ENCODE measurements around the gene KCNC1.

GRCh38 chr11:17812865-17813187 is 78.2 kb downstream of the KCNC1 start:
- no peak for TF ChIP-seq POLR2AphosphoS5 (IDR thresholded peaks at IDR 0.05; ENCODE audit: low read depth, low read length)
- no peak for TF ChIP-seq POLR2A (IDR thresholded peaks at IDR 0.05; ENCODE audit: low read depth, low read length)
- no peak for TF ChIP-seq TAF1 (IDR thresholded peaks at IDR 0.05; ENCODE audit: low read depth, low read length)
- TF ChIP-seq PAX5 (IDR thresholded peaks at IDR 0.05; ENCODE audit: insufficient read depth, low read length, severe bottlenecking) = no peak
- TF ChIP-seq POU2F2 (IDR thresholded peaks at IDR 0.05; ENCODE audit: low read depth, low read length) = no peak
- TF ChIP-seq SPI1 (IDR thresholded peaks at IDR 0.05; ENCODE audit: low read depth, low read length) = no peak
